SK-N-SH (cell line): ENCODE results near the gene GLG1. TPM values are rescaled to one million over a fixed set of nuclear protein-coding genes. Genes with fewer than 3 reads are reported as not detected.
"Not testable (repeated sequence)": the region's sequence is repeated elsewhere in the genome, so short reads cannot be mapped to it uniquely, and the experiment has no call there.

Experiments
- CTCF ChIA-PET: fragments of 300-600, 350-600 bp; formaldehyde crosslinking; extraction: SDS; loops from one replicate; lab custom pipeline; 2021; lab: Yijun Ruan, JAX
- POLR2A ChIA-PET: fragments of 350-600 bp; sonication (Branson Sonifier 250); formaldehyde crosslinking; extraction: SDS; loops from one replicate; lab custom pipeline; 2020; ENCODE audit warnings: antibody characterized with exemption, inconsistent platforms; lab: Yijun Ruan, JAX
- DNase-seq: peaks from one replicate; pipeline ENCODE4 v3.0.0; 2012
- H2AFZ ChIP-seq: fragments of 200-600 bp; sonication (generic); 2 replicates; pipeline ENCODE4 v1.8.1; 2016; ENCODE audit warnings: antibody characterized with exemption, mild to moderate bottlenecking, low read depth
- H3F3A ChIP-seq: fragments of 200-600 bp; sonication (generic); replicated peaks from 2 replicates; pipeline ENCODE3; 2016; ENCODE audit warnings: antibody characterized with exemption, mild to moderate bottlenecking; ENCODE audit not compliant: insufficient read depth
- H3K27ac ChIP-seq, 2 experiments: fragments of 200-500 bp in 1 of 2; fragments of 200-600 bp in 1 of 2; sonication (Bioruptor generic) in 1 of 2; sonication (generic), shearing (Covaris generic) in 1 of 2; 2 replicates each; pipeline versions ENCODE4 v1.5.1 to v1.6.1; 2014 to 2016; ENCODE audit warnings: low read depth in 2 of 2, inconsistent platforms in 1 of 2, low read length in 1 of 2, mild to moderate bottlenecking in 1 of 2, mixed read lengths in 1 of 2
- H3K27me3 ChIP-seq: fragments of 200-600 bp; sonication (generic), shearing (Covaris generic); 2 replicates; pipeline ENCODE4 v1.6.1; 2016; ENCODE audit warnings: mixed run types; ENCODE audit not compliant: insufficient read depth
- H3K36me3 ChIP-seq, 2 experiments: fragments of 200-500 bp in 1 of 2; fragments of 200-600 bp in 1 of 2; sonication (Bioruptor generic) in 1 of 2; sonication (generic) in 1 of 2; replicated peaks in 1 of 2; 2 replicates each; pipeline versions ENCODE3 to v1.5.1; 2014 to 2016; ENCODE audit warnings: low read length in 1 of 2, mild to moderate bottlenecking in 1 of 2; ENCODE audit not compliant: insufficient read depth in 2 of 2, control insufficient read depth in 1 of 2
- H3K4me1 ChIP-seq, 2 experiments: fragments of 200-500 bp in 1 of 2; fragments of 200-600 bp in 1 of 2; sonication (Bioruptor generic) in 1 of 2; sonication (generic), shearing (Covaris generic) in 1 of 2; 2 replicates each; pipeline versions ENCODE4 v1.5.1 to v1.6.1; 2014 to 2016; ENCODE audit warnings: low read depth in 1 of 2, low read length in 1 of 2, mixed run types in 1 of 2; ENCODE audit not compliant: insufficient read depth in 2 of 2, control insufficient read depth in 1 of 2
- H3K4me2 ChIP-seq: fragments of 200-600 bp; sonication (generic), shearing (Covaris generic); 2 replicates; pipeline ENCODE4 v1.6.1; 2017; ENCODE audit warnings: mixed run types
- H3K4me3 ChIP-seq, 2 experiments: fragments of 200-500 bp in 1 of 2; fragments of 200-600 bp in 1 of 2; sonication (Bioruptor generic) in 1 of 2; sonication (generic), shearing (Covaris generic) in 1 of 2; 2 replicates each; pipeline versions ENCODE4 v1.5.1 to v1.8.1; 2014 to 2016; ENCODE audit warnings: low read depth in 2 of 2, inconsistent platforms in 1 of 2, low read length in 1 of 2, mild to moderate bottlenecking in 1 of 2, mixed read lengths in 1 of 2, moderate library complexity in 1 of 2
- H3K79me2 ChIP-seq: fragments of 200-600 bp; sonication (generic); 2 replicates; pipeline ENCODE4 v1.8.1; 2017; ENCODE audit warnings: mild to moderate bottlenecking; ENCODE audit not compliant: insufficient read depth
- H3K9ac ChIP-seq: fragments of 200-600 bp; sonication (generic); 2 replicates; pipeline ENCODE4 v1.6.1; 2017; ENCODE audit warnings: mixed run types
- H3K9me2 ChIP-seq: fragments of 200-600 bp; sonication (generic); 2 replicates; pipeline ENCODE4 v1.6.1; 2017; ENCODE audit warnings: mixed run types
- H3K9me3 ChIP-seq: fragments of 200-600 bp; sonication (generic); 2 replicates; pipeline ENCODE4 v1.6.1; 2017; ENCODE audit warnings: mixed run types, mild to moderate bottlenecking, moderate library complexity
- H4K20me1 ChIP-seq: fragments of 200-600 bp; sonication (generic); 2 replicates; pipeline ENCODE4 v1.6.1; 2017; ENCODE audit warnings: mild to moderate bottlenecking, mixed run types; ENCODE audit not compliant: insufficient read depth
- WGBS: methylation state at CpG from one replicate; pipeline ENCODE4 v1.1.6; 2017; ENCODE audit warnings: low lambda C conversion rate; 5-methylcytosine and 5-hydroxymethylcytosine counted together
- polyA plus RNA-seq, 3 experiments: library from polyadenylated mRNA; depleted of rRNA; stranded (reverse); fragments of >200 nt; gene quantifications; 2 replicates each; pipeline ENCODE4 v1.2.3, GENCODE V29; 2012

Gene GLG1
- polyA plus RNA-seq, 1 of the 3 experiments (the other 2 are of a cell fraction) = 71.1 TPM

DNA sequence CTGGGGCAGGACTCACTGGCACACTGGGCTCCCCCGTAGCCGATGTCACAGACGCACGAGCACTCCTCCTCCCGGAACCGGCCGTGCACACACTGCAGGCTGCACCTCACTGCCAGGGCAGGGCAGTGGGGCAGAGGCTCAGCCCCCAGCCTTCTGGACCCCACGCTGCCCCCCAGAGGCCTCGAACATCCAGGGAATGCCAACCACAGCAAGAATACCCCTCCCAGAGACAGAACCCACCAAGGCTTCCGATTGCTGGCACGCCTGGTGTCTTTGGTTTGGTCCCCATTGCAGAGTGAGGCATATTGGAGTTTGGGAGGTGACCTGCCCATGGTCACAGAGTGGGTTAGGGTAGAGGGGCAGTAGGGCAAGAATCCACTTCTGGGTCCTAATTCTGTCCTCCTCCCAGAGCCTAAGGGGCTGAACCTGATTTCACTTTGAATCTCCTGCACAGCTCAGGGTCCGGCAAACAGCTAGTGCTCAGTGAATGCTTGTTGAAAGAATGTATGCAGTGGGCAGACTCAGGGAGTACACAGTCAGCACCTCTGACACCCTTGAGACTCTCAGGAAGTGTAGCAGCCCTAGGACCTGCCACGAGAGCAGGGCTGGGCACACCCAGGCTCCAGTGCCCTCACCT lies 194.7 kb downstream of the GLG1 start:
- H3K27ac ChIP-seq, H3K79me2 ChIP-seq, H3K27me3 ChIP-seq, H3K4me1 ChIP-seq, H2AFZ ChIP-seq, H3K9ac ChIP-seq, DNase-seq, CTCF ChIA-PET, H3F3A ChIP-seq, H3K9me3 ChIP-seq, H4K20me1 ChIP-seq, H3K4me2 ChIP-seq, H3K4me3 ChIP-seq, H3K9me2 ChIP-seq, H3K36me3 ChIP-seq, POLR2A ChIA-PET: not testable (repeated sequence)
- 45% methylated on average over 4 of the region's 13 CpGs for WGBS

DNA sequence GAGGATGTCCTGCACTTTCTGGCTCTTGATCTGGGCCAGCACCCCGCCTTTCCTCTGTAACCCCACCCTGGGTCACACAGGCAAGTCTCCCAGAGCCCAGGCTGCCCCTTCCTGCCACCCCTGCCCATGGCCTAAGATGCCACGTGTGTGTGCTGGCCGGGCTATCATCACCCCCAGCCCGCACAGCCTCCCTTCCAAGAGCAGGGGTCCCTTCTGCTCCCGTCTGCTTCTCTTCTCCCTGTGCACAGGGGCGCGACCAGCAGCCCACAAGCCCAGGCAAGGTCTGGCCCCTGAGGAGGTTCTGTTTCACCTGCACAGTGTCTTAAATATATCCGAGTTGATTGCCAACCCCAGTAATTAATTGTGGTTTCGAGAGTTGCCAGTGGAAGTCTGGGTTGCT lies 195.9 kb downstream of the GLG1 start:
- H3K4me3 ChIP-seq, H3F3A ChIP-seq, DNase-seq, H3K79me2 ChIP-seq, H3K27ac ChIP-seq, H3K9ac ChIP-seq, H3K9me3 ChIP-seq, CTCF ChIA-PET, POLR2A ChIA-PET, H3K4me2 ChIP-seq, H2AFZ ChIP-seq, H4K20me1 ChIP-seq, H3K27me3 ChIP-seq, H3K36me3 ChIP-seq, H3K9me2 ChIP-seq, H3K4me1 ChIP-seq: not testable (repeated sequence)
- WGBS = 61% methylated on average over 3 of the region's 9 CpGs

DNA sequence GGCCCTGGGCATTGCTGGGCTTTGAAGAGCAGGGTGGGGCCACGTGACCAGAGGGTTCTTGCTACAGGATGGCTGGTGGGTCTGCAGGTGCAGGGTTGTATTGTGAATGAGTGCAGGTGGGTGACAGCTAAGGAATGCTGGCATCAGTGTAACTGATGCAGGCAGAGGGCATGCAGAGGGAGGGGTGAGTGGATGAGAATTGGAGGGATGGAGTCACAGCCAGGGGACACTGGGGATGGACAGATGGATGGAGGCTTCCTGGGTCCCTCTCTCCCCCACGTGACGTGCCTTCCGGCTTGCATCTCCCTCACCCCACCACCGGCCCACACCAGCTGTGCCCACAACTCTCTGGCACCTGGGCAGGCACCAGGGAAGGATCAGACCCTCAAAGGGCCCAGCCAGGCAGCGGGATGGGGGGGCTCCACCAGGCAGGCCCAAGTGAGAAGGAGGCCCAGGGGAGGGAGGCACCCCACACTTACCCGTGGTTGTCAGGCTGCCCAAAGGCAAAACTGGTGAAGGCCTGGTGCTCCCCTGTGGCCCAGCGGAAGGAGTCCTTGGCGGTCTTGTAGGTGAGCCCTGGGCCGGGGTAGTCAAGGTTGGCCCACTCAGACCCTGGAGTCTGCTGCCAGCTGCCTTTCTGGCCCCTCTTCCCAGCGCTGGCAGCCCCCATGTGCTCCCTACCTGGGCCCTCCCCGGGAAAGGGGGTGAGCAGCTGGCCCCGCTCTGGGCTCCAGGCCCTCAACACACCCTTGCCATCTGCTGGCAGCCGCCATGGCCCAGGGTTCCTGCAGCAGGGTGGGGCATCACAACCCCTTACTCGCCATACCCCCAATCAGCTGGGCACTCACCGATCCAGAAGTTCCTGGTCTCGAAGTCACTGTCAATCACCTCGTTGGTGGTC lies 196.6 kb downstream of the GLG1 start:
- H3K4me3 ChIP-seq, POLR2A ChIA-PET, H3K27me3 ChIP-seq, H3K36me3 ChIP-seq, DNase-seq, CTCF ChIA-PET, H3K9me3 ChIP-seq, H4K20me1 ChIP-seq, H3K79me2 ChIP-seq, H3K4me2 ChIP-seq, H3K9me2 ChIP-seq, H3K4me1 ChIP-seq, H3K27ac ChIP-seq, H2AFZ ChIP-seq, H3K9ac ChIP-seq, H3F3A ChIP-seq: not testable (repeated sequence)
- WGBS = 58% methylated on average over 11 of the region's 18 CpGs

DNA sequence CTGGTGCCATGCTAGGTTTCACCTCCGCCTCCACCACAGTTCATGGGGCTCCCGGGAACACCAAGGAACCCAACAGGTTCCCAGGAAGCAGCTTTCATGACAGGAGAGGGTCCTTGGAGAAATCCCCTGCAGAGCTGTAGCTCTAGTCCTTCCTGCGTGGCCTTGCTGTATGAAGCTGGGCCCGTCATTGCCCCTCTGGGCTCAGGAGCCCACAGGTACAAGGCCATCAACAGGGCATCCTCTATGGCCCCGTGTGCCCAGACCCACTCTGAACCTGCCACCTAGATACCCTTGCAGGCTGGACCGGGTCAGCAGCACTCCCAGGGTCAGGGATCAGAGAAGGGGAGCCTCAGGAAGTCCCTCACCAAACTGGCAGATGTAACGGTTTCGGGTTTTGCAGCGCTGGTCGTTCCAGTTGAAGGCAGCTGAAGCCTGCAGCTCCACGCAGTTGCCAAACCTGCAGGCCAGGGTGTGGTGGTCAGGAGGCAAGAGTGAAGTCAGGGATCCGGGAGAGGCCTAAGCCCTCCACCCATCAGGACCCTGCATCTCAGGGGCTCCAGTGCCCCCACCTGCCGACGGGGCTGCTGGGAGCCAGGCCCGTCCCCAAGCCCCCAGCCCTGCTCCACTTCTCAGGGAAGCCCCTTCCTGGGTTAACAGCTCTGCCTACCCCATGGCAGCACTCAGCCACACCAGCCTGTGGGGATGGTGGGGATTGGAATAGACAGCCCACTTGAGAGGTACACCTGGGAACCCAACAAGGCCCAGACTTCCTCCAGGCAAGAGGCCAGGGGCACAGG lies 197.5 kb downstream of the GLG1 start:
- H3K9me2 ChIP-seq, CTCF ChIA-PET, H4K20me1 ChIP-seq, H3K4me3 ChIP-seq, H3K4me2 ChIP-seq, H3K9ac ChIP-seq, H2AFZ ChIP-seq, H3F3A ChIP-seq, POLR2A ChIA-PET, DNase-seq, H3K36me3 ChIP-seq, H3K27ac ChIP-seq, H3K4me1 ChIP-seq, H3K9me3 ChIP-seq, H3K79me2 ChIP-seq, H3K27me3 ChIP-seq: not testable (repeated sequence)
- WGBS = 73% methylated on average over 4 of the region's 15 CpGs

DNA sequence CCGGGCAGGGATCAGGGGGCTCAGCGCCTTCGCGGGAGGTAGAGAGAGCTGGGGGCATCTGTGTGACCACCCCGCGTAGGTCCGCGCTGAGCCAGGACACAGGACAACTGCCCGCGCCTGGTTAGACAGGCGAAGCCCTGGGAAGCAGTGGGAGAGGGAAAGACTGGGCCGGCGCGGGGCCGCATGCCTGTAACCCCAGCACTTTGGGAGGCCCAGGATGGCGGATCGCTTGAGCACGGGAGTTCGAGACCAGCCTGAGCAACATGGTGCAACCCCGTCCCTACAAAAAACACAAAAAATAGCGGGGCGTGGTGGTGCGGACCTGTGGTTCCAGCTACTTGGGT lies 199.6 kb downstream of the GLG1 start:
- 98% methylated on average over 11 of the region's 23 CpGs for WGBS
- not testable (repeated sequence) for H3K9ac ChIP-seq

DNA sequence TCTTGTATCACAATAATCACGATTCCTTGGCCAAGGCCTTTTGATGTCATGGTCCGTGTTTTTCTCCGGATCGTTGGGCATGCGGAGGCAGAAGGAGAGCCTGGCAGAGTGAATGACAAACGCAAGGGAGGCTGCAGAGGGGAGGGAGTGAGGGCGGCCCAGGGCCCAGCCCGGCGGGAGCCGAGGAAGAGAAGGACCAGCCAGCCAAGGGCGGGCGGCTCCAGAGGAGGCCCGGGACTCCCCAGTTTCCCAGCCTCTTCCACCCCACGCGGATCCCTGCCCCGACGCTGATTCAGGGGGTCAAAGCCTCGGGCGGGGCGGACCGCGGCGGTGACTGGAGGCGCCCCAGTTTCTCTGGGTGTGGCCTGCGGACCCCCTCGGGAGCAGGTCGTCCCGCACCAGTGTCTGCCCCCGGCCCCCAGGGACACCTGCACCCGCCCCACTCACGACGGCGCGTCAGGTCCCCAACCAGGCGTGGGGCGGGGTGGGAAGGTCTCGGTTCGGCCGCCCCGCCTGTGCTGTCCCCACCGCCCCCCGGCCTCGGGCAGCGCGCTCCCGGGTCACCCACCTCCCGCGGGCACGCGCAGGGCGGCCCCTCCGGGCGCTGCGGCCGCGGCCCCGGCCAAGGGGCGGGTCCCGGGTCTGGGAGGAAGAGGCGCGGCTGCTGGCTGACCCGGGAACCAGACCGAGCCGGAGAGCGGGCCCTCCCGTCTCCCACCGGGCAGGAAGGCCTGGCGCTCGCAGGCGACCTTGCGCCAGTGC lies 200.1 kb downstream of the GLG1 start:
- H3K27me3 ChIP-seq, H2AFZ ChIP-seq, H3K9ac ChIP-seq, H3K4me3 ChIP-seq, H3F3A ChIP-seq, H3K79me2 ChIP-seq, DNase-seq, H4K20me1 ChIP-seq, H3K36me3 ChIP-seq, CTCF ChIA-PET, H3K4me2 ChIP-seq, H3K4me1 ChIP-seq, H3K27ac ChIP-seq, H3K9me2 ChIP-seq, H3K9me3 ChIP-seq, POLR2A ChIA-PET: not testable (repeated sequence)
- WGBS = no CpG with 5 or more reads among the region's 71 CpGs

More for the DNA sequence above, 199.6 kb downstream of the GLG1 start:
- H3F3A ChIP-seq, H3K4me3 ChIP-seq, H4K20me1 ChIP-seq, CTCF ChIA-PET, POLR2A ChIA-PET, H3K9me2 ChIP-seq, H3K4me2 ChIP-seq, H3K27me3 ChIP-seq, DNase-seq, H3K79me2 ChIP-seq, H2AFZ ChIP-seq, H3K36me3 ChIP-seq, H3K9me3 ChIP-seq, H3K4me1 ChIP-seq, H3K27ac ChIP-seq: not testable (repeated sequence)
